Testis (tissue), 2 donors: ENCODE measurements around the gene NHERF1.

Experiments
- CTCF ChIP-seq, 3 experiments: fragments of 450-650 bp in 2 of 3; fragments of 200-600 bp in 1 of 3; sonication (generic) in 1 of 3; IDR thresholded peaks; one replicate each; pipeline ENCODE4 v1.5.1; 2016 to 2019; ENCODE audit warnings: antibody characterized with exemption in 3 of 3, mild to moderate bottlenecking in 2 of 3, moderate library complexity in 1 of 3
- POLR2A ChIP-seq: fragments of 450-650 bp; IDR thresholded peaks from one replicate; pipeline ENCODE4 v1.6.1; 2017; ENCODE audit warnings: antibody characterized with exemption, mild to moderate bottlenecking, moderate library complexity

- TF ChIP-seq POLR2A (no peak), CTCF (IDR thresholded peaks at IDR 0.05) (no peak)
Measured at GRCh38 chr17:74720506-74720905, 27.9 kb upstream of the NHERF1 start.
